Cardiac fibroblast (primary cell): ENCODE data around the gene RER1.

Experiments used
- DNase-seq, 2 donors: peaks; one replicate each; pipeline versions ENCODE4 v3.0.0 to v3.0.0-alpha.2; 2010; ENCODE audit warnings: low read depth in 2 of 2
- H3K4me3 ChIP-seq, 2 donors: replicated peaks in 1 of 2; 1 replicate in 1 of 2; 2 replicates in 1 of 2; pipeline ENCODE4 v1.5.1; 2011; ENCODE audit warnings: low read depth in 2 of 2, low read length in 2 of 2, mild to moderate bottlenecking in 2 of 2, moderate library complexity in 1 of 2
- CTCF ChIP-seq: IDR thresholded peaks from one replicate; pipeline ENCODE4 v1.5.1; 2011; ENCODE audit warnings: low read depth, mild to moderate bottlenecking, low read length, inconsistent platforms

The RER1 gene

GRCh38 chr1:2358651-2359640, 32.7 kb upstream of the RER1 start:
- DNase-seq, result no peak
- no peak overlapping the region for H3K4me3 ChIP-seq
- no peak for TF ChIP-seq CTCF

- DNase-seq, result peak in 1 of 2 donors; percentile 17
- TF ChIP-seq CTCF, result no peak
- H3K4me3 ChIP-seq, result no peak overlapping the region
These were observed 30.9 kb upstream of the RER1 start for GRCh38 chr1:2360588-2361364.

- no peak for TF ChIP-seq CTCF
- DNase-seq, result no peak
- no peak overlapping the region for H3K4me3 ChIP-seq
These were observed 27.7 kb upstream of the RER1 start for GRCh38 chr1:2363847-2364513.

GRCh38 chr1:2368053-2368744, 23.4 kb upstream of the RER1 start:
- no peak for DNase-seq
- TF ChIP-seq CTCF, result no peak
- no peak overlapping the region for H3K4me3 ChIP-seq

- no peak for TF ChIP-seq CTCF
These were observed 18.8 kb upstream of the RER1 start for GRCh38 chr1:2372551-2373490.

More at GRCh38 chr1:2372551-2373490, 18.8 kb upstream of the RER1 start:
- H3K4me3 ChIP-seq, result no peak overlapping the region
- DNase-seq, result no peak
